DMS114 treated with DMSO at 0.1 percent for 48 hours (cell line): ENCODE results near the gene ETS1.

ENCODE experiments used
- DNase-seq: peaks from one replicate; lab custom pipeline; 2025; ENCODE audit not compliant: unreplicated experiment; lab: John Stamatoyannopoulos, UW

Gene ETS1

GRCh38 chr11:128544471-128545051, 42.8 kb downstream of the ETS1 start:
- no peak for DNase-seq

DNA sequence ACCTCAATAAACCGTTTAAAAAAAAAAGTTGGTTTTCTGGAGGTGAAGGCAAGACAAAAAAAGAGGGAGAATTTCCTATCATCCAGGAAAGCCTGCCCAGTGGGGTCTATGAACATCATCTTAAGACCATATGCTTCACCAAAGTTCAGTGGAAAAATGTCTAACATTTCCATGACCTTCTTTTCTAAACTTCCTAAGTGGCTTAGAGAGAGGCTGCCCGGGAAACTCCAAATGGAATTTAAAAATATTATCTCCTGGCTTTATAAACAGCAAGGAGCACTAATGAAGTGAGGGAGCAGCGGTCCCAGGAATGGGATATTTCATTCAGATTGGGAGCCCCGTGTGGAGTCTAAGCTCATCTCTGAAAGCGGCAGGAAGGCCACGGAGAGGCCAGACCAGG, 46.9 kb downstream of the ETS1 start:
- DNase-seq = no peak

GRCh38 chr11:128536506-128536905, 50.9 kb downstream of the ETS1 start:
- DNase-seq = no peak

- no peak for DNase-seq
These were observed 51.6 kb downstream of the ETS1 start for GRCh38 chr11:128535468-128536457.

GRCh38 chr11:128533472-128533871, 53.9 kb downstream of the ETS1 start:
- DNase-seq = no peak

- DNase-seq = no peak
These were observed 54.7 kb downstream of the ETS1 start for GRCh38 chr11:128532572-128533091.

- no peak for DNase-seq
These were observed 55.3 kb downstream of the ETS1 start for GRCh38 chr11:128532016-128532571.

GRCh38 chr11:128531588-128531987, 55.8 kb downstream of the ETS1 start:
- DNase-seq = no peak

DNA sequence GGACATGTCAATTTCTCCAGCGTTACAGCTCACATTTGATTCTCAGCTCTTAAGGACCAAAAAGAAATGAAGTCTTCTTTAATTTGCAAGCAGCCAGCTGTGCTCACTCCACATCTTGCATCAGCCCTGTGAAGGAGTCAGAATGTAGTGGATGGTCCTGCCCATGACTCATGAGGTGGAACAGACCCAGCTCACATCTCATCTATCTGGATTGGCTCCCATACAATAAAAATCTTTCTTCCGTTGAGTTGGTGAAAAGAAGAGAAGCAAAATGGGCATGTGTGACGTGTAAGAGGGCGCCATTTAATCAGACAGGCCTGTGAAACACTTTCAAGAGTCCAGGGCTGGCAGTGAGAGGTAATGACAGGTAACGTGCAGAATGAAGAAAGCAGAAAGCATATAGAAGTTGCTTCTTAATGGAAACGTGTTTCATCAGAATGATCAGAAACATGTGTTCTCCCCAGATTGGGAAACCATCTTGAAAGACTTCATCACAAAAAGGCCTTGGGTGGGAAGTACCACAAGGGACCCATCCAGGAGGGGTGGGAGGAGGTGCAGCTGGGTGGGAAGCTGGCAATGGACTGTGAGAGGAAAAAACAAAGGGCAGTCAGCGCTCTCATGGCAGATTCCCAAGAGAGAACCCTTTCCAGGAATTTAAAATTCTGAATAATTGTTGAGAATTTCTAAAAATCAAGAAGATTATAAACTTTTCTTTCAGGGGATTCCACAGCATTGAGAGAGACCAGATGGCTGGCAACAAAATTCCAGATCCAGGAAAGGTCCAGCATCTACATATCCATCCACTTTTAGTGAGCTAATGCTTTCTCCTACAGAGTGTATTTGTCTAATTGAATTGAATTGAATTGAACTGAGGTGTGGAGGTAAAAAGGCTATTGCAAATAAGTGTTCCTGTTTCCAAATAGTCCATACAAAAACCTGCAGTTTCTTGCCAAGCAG, 57.0 kb downstream of the ETS1 start:
- no peak for DNase-seq

DNA sequence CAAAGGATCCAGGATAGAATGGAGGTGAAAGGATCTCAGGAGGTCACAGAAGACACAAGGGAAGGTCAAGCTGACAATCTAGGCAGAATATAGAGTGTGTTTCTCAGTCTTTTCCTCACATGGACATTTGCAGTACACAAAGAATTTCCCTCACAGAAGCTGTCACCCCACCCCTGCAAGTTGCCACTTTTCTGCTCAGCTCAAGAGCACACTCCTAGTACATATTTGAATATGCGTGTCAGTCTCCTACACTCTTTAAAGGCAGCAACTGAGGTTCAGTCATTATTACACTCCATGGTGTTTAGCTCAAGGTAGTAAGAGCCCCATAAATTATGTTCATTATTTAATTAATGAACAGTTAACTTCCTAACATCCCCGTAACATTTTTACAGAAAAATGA, 59.1 kb downstream of the ETS1 start:
- no peak for DNase-seq

- DNase-seq = no peak
These were observed 60.3 kb downstream of the ETS1 start for GRCh38 chr11:128527046-128527445.

DNA sequence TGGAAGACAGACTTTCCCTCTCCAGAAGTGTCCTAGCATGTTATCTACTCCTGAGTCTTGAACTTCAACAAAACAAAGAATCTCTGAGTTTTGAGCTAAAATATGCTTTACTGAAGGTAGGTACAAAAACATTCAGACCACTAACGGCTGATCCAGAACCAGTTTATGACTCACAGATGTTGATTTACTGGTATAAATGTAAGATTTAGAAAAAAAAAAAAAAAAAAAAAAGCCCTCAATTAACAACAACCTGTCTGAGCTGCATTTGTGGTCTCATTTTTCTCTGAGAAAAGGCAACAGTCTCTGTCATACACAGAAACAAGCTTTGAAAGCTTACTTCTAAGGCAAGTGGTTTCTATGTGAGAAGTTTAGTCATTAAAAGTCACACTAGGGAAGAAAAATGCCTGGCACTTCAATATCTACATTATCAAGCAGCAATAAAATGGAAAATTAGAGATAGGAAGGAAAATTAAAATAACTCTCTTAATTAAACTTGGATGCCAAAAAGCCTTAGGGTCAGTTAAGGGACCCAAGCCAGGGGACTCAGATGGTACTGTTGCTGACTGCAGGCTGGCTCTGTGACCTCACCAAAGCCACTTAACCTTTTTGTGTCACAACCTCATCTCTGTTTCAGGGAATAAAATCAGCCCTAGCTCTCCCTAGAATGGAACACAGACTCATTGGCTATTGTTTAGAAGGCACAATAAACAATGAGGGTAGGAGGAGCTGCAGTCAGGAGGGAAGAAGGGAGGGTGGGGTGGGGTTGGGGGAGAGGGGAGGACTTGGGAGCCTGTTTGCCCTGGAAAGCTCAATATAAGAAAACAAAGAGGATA, 61.7 kb downstream of the ETS1 start:
- DNase-seq = no peak

GRCh38 chr11:128524172-128524571, 63.2 kb downstream of the ETS1 start:
- DNase-seq = no peak

- DNase-seq = no peak
These were observed 63.7 kb downstream of the ETS1 start for GRCh38 chr11:128523641-128524040.

- no peak for DNase-seq
These were observed 64.3 kb downstream of the ETS1 start for GRCh38 chr11:128522943-128523518.

DNA sequence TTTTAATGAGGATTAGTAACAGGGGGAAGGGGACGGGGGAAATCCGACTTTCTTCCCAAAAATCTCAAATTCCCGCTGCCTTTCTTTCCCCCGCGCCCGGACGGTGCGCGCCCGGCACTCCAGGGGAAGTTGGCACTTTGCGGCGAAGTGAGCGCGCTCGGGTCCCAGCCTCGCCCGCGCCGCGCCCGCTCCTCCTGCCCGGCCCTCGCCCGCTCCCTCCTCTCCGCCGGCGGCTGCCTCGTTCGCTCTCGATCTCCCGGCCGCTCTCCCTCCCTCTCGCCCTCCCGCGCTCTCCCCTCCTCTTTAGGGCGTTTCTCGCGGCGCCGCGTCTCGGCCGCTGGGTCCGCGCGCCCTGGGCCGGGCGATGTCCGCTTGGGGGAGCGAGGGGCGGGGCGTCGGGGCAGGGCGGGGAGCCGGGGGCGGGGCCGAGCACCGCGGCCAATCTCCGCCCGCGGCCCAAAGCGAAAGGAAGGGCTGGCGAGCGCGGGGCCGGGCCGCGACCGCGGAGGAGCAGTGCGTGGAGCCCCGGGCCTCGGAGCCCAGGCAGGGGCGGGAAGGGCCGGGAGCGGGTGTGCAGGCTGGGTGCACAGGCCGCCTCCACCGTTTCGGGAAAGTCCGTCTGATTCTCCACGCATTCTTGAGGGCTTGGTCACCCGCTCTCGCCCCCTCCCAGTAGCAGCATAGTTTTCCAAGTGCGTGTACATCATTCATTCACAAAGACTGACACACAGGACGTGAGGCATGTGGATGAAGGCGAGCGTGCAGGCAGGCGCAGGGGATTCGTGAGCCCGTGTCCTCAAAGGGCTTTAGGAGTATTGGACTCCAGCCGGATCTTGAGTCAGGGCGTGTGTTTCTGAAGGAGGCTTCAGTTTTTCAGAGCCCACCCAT, 65.1 kb downstream of the ETS1 start:
- DNase-seq = peak; percentile 33

GRCh38 chr11:128521682-128522054, 65.7 kb downstream of the ETS1 start:
- no peak for DNase-seq

GRCh38 chr11:128520888-128521681, 66.3 kb downstream of the ETS1 start:
- DNase-seq = no peak
